Activated CD4-positive, alpha-beta T cell treated with anti-CD3 and anti-CD28 coated beads, Interleukin-2, amount 10 ng/mL, durations not matched to agents 7 days and 5 days (primary cell): ENCODE measurements around the gene SLC6A3. TPM values are rescaled to one million over a fixed set of nuclear protein-coding genes. Genes with fewer than 3 reads are reported as not detected.

Source experiments
- total RNA-seq, 2 experiments: library from RNA; stranded (reverse); gene quantifications; one replicate each; pipeline ENCODE4 v1.2.3, GENCODE V29; 2021

The SLC6A3 gene
- total RNA-seq, 2 experiments from 2014 or later, result 0.08 TPM; not detected in 1

Other genes with a start within 250 kb of the SLC6A3 start
- gene SLC6A19, start 243.8 kb downstream of the SLC6A3 start, total RNA-seq, result not detected
- gene SLC6A18, start 220.1 kb downstream of the SLC6A3 start, total RNA-seq, result not detected
- gene TERT, start 150.4 kb downstream of the SLC6A3 start, total RNA-seq, result 1 to 10 TPM; 3.4 to 5.6 TPM
- gene CLPTM1L, start 100.3 kb downstream of the SLC6A3 start, total RNA-seq, result 100 to 1,000 TPM; 122 to 123 TPM
- 10 to 100 TPM; 69.5 to 77.0 TPM for gene LPCAT1, start 78.5 kb upstream of the SLC6A3 start, total RNA-seq